Suppressor macrophage treated with lipopolysaccharide for 1 hour (primary cell): ENCODE data around the gene NT5DC3.
A peak's percentile ranks its signal among the peaks of the same experiment; 100 is the strongest.

Experiments
- DNase-seq, 3 donors: peaks; one replicate each; pipeline ENCODE4 v3.0.0-alpha.2; 2020 to 2022

NT5DC3 gene

GRCh38 chr12:103840876-103841689 lies at the start of gene NT5DC3:
Gene NT5DC3, minus strand, starts transcription at chr12:103841234. Its CDS starts 78 bp downstream, at chr12:103841156.
- peak; percentile 86 to 95 (median 91) for DNase-seq

GRCh38 chr12:103887738-103888137 lies 46.7 kb upstream of the NT5DC3 start:
- no peak for DNase-seq

- DNase-seq = no peak
Observed at GRCh38 chr12:103886195-103886797, 45.3 kb upstream of the NT5DC3 start.

GRCh38 chr12:103884316-103884715 lies 43.3 kb upstream of the NT5DC3 start:
- peak; percentile 56 to 67 (median 62) for DNase-seq

- DNase-seq = peak in 1 of 3 donors; percentile 2
Observed at GRCh38 chr12:103883908-103884307, 42.9 kb upstream of the NT5DC3 start.

- peak; percentile 15 to 32 (median 21) for DNase-seq
Observed at GRCh38 chr12:103882861-103883596, 42.0 kb upstream of the NT5DC3 start.

GRCh38 chr12:103881261-103881660 lies 40.2 kb upstream of the NT5DC3 start:
- no peak for DNase-seq

- no peak for DNase-seq
Observed at GRCh38 chr12:103880299-103881142, 39.5 kb upstream of the NT5DC3 start.

GRCh38 chr12:103879878-103880277 lies 38.8 kb upstream of the NT5DC3 start:
- DNase-seq = no peak

- no peak for DNase-seq
Observed at GRCh38 chr12:103879048-103879692, 38.1 kb upstream of the NT5DC3 start.

GRCh38 chr12:103877934-103878510 lies 37.0 kb upstream of the NT5DC3 start:
- DNase-seq = peak; percentile 69 to 74 (median 74)

- peak in 2 of 3 donors; percentile 6 to 19 for DNase-seq
Observed at GRCh38 chr12:103877288-103877687, 36.3 kb upstream of the NT5DC3 start.

GRCh38 chr12:103875666-103876065 lies 34.6 kb upstream of the NT5DC3 start:
- DNase-seq = no peak

GRCh38 chr12:103868215-103868614 lies 27.2 kb upstream of the NT5DC3 start:
- DNase-seq = no peak

GRCh38 chr12:103865151-103865730 lies 24.2 kb upstream of the NT5DC3 start:
- DNase-seq = no peak

GRCh38 chr12:103864710-103865109 lies 23.7 kb upstream of the NT5DC3 start:
- no peak for DNase-seq

GRCh38 chr12:103858953-103859601 lies 18.0 kb upstream of the NT5DC3 start:
- peak; percentile 7 to 59 (median 52) for DNase-seq

- no peak for DNase-seq
Observed at GRCh38 chr12:103858335-103858734, 17.3 kb upstream of the NT5DC3 start.

- no peak for DNase-seq
Observed at GRCh38 chr12:103857164-103857563, 16.1 kb upstream of the NT5DC3 start.

- DNase-seq = no peak
Observed at GRCh38 chr12:103855896-103856657, 15.0 kb upstream of the NT5DC3 start.
